Activated CD8-positive, alpha-beta memory T cell treated with anti-CD3 and anti-CD28 coated beads for 4 hours (primary cell): ENCODE results near the gene DOCK8.
A peak's percentile ranks its signal among the peaks of the same experiment; 100 is the strongest.

Experiments used
- DNase-seq, 2 donors: peaks; one replicate each; pipeline ENCODE4 v3.0.0-alpha.2; 2020; ENCODE audit warnings: low read depth in 2 of 2

DOCK8 gene

DNA sequence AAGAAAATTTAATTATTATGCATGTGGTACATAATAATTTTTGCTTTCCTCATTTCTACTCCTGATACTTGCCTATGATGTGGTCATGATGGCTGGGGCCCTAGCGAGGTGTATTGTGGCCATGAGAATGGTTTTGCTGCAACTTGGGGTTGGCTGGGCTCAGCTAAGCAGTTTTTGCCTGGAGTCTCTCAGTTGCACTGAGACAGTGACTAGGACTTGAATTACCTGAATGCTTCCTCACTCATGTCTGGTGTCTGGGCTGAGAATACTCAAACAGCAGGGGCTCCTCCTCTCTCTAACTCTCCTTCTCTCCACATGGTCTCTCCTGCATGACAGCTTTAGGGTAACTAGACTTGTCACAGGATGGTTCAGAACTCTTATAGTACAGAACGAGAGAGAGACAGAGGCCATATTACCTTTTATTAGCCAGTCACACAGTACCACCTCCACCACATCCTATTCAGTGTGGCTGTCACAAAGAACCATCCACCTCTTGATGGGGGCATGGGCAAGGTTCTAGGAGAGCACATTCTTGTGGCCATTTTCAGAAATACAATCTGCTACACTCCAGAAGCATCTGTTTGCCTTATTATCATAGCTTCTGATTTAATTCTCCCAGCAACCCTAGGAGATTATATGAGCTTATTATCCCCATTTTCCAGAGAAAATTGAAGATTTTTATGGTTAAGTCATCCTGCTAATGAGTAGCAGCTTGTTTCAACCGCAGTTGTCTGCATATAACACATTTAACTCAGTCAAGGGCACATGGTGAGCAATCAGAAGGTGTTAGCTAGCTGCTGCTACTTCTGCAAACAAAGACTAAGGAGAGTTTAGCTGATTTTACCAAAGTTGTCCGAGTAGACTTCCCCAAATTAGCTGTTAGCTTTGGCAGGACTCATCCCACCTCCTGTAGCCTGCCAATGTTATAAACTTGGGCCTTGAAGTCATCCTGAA, 245.1 kb downstream of the DOCK8 start:
- no peak for DNase-seq

DNA sequence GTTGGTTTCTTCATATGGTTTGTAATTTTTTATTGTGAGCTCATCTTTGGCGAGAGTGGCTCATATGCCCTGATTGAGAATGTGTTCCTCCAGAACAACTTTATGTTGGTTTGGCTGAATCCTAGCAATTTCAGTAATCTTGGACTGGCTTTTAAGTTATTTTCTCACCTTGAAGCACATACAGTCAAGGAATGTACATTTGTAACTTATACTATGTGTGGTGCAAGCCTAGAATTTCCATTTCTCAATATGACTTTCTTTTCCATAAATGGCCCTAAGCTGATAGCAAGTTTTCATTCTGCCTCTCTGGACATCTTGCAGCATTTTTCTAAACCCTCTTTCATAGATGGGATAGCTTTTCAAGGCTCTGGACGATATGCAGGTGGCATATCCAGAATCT, 247.5 kb downstream of the DOCK8 start:
- no peak for DNase-seq

DNA sequence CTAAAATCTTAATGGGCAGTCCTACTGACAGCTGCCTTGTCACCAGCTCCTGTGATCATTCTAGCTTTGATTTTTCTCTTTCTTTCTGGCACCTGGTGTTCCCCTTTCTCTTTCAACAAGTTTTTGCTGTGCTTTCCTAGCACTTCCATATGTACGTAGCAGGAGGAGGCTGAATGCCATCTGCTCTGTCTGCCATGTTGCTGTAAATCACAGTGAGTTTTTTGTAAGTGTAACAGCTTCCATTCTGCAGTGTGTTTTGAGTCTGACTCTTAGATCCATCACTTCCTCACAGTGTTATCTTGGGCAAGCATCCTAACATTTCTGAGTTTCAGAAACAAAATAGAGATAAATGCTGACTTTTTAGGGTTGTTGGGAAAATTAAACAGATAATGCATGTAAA, 247.9 kb downstream of the DOCK8 start:
- no peak for DNase-seq

DNA sequence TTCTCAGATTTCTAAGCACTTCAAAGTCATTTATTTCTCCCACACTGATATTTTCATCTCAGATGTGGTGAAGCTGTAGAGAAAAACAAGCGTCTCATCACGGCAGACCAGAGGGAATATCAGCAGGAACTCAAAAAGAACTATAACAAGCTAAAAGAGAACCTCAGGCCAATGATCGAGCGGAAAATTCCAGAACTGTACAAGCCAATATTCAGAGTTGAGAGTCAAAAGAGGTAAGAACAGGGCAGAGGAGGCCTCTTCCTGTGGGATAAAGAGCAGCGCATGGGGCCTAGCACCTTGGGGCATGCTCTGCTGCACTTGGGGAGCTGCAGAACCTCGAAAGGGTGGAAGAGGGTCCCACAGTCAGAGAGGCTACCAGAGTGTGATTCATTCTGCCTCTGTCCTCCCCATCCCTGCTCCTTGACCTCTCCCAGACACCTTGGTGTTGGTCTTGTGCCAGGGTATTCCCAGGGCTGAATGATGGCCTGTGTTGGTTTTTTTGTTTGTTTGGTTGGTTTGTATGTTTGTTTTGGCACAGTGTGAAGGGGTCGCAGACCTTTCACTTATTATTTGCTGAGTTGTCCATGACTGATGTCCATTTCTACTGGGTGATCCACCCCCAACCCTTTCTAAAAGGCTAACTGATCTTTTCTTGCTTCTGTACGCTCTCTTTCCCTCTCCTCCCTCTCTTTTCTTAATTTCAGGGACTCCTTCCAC, 248.9 kb downstream of the DOCK8 start:
- DNase-seq, result no peak

DNA sequence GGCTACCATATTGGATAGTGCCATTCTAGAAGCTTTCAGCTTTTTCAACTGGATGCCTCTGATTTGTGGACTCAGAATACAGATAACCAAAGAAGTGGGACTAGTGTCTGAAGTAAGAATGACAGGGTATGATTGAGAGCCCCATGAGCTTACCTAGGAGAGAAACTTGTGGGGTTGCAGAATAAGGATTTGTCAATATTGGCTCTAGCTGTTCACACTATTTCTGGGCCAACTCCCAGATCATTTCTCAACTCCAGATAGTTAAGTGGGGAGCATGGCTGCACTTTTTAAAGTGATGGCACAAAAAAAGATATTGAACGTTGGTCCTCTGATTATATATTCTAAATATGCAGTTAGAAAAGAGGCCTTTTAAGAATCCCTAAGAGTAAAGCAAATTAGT, 252.1 kb downstream of the DOCK8 start:
- DNase-seq, result no peak

DNA sequence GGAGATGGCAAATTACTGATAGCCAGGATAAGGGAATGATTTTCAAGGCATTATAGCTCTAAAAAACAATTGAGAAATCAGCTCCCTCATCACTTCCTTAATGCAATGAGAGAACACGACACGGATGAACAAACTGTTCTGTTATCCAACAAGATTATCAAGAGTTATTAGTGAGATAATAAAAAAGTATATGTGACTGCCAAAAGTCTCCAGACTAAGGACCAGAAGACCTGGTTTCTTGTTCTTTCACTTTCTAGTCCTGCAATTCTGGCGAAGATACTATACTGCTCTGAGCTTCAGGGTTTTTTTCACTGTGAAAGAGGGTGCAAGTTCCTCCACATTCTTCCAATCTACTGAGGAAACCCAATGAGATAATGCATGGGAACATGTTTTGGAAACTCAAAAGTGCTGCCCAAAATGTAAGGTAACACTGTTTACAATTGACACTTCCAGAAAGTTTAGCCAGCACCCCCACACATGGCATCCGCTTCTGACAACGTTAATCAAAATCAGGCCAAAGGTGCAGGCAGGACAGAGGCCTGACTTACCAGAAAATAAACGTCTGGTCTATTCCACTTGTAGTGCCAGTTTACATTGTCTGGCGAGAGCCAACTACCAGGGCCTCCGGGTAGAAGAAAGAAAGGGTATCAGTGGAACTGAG, 254.2 kb downstream of the DOCK8 start:
- DNase-seq, result no peak

DNA sequence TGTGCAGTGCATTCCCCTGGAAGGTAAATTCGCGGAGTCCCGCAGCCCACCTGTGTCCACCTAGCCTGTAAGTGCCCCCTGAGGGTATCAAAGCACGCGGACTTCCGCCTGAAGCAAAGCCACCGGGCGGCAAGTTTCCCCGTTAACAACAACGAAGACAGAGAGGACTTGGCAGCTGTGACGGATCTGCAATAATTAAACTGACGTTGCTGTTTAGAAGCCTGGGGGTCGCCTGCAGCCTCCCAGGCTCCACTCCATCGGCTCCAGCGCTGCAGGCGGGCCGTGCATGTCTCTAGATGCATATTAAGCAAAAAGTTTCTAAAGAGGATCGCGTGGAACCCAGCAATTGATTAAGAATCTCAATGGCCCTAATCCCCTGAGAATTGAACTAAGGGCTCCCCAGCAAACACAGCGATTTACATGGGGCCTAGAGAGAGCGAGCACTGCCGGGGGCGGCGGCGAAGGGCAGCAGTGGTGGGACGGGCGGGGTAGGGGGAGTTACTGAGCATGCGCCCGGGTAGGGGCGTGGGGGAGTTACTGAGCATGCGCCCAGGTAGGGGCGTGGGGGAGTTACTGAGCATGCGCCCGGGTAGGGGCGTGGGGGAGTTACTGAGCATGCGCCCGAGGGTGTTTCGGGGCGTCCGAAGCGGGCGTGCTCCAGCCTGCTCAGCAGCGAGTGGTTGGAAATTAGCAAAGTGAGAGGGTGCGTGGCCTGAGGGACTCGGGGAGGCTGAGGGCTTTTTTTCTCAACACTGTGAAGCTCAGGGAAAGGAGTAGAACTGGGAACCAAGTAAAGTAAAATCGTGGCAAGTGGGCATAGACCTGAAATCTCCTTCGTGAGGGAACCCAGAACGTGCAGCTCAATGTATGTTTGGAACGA, 255.2 kb downstream of the DOCK8 start:
- DNase-seq, result peak; percentile 76 to 92

DNA sequence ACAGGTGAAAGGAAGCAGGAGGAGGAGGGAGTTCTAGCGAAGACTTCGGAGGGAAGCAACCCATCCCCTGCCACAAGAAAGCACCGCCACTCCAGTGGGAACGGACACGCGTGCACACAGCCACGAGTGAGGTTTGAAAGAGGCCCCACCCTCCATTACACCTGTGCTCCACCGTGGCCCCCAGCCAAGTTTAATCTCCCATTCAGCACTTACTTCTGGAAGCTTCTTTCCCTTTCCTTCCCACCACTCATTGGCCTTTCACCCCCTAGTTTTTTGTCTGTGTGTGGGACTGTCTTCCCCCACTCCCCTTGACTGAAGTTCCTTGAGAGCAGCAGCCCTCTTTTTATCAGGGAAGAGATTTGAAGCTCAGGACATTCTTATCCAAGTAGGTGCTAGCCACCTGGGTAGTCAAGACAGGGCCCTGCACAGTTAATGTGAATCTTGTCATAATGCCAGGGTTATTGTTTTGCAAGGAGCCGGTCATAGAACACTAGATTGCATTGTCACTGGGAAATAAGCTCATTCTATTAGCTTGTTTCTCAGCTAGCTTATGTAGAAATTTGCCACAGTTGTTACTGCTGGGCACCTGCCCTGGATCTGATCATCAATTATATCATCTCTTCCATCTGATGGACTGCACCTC, 256.0 kb downstream of the DOCK8 start:
- DNase-seq, result no peak

DNA sequence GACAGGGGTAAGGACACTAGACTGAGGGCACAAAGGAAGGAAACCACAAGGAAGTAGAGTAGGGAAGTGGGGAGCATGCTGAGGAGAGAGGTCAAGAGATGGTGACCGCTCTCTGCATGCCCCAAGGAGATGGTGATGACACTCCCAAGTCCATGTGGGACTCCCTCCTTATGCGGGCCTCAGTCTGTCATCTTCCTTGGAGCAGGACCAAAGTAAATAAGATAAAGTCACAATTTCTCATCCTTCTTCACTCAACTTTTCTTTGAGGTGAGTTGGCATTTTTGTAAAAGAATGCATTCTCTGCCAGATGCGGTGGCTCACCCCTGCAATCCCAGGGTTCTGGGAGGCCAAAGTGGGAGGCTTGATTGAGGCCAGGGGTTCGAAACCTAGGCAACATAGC, 256.7 kb downstream of the DOCK8 start:
- DNase-seq, result no peak

DNA sequence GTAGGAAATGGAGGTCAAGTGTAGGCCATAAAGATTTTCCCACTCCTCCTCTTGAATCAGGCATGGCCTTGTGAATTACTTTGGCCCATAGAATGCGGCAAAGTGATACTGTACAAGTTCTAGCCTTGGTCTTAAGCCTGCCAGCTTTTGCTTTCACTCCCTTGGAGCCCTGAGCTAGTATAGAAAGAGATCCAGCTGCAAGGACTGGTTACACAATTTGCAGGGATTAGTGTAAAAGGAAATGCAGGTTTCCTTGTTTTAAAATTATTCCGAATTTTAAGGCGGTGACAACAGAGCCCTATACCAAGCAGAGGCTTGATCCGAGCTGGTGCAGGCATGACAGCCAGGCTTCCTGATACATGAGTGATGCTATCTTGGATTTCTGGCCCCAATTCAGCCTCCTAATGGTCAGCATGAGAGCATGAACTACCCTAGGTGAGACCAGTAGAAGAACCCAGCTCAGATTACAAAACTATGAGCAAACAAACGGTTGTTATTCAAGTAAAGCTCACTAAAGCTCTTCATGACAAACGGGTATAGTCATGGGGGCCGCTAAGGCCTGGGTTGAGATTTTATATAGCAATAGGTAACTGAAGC, 257.9 kb downstream of the DOCK8 start:
- no peak for DNase-seq

DNA sequence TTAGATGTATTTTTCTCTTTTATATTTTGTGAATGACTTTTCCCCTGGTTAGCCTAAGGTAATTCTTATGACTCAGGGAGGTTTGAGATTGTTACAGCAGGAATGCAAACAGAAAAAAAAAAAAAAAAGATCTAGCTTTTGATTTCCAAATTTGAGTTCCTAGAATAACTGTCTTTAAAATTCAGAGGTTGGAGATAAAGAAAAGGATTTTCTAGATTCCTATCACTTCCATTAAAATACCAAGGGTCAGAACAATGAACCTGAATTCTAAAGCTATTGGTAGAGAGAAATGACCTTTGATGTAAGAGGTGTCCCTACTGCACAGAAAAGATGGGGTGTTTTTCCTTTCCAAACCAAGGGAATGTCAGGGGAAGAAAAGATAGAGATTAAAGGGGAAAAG, 262.5 kb downstream of the DOCK8 start:
- DNase-seq, result no peak

DNA sequence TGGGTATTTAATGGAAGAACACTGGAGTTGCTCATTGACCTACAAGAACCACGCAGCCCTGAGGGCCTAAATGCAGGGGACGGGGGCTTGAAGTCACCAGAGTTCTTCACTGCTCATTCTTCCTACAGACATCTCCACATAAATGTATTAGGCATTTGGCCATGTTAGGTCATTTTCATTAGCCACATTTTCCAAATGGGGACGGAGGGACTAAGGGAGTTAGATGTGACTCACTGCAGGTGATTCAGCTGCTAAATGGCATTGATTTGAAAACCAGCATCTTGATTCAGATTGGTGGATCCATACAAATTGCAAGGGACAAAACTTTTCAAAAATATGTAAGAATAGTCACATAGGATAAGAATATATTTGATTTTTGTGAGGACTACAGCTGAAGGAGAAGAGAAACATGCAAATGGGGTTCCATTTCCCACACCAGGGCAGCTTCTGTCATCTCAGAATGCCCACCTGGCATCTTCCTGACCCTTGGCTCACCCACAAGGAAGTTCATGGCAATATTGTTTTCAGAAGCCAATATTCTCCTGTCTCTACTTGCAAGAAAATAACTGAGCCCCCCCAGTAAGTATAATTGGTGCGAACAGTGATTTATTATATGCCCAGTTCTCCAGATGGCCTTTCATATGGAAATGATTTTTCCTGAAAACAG, 264.8 kb downstream of the DOCK8 start:
- DNase-seq, result no peak

DNA sequence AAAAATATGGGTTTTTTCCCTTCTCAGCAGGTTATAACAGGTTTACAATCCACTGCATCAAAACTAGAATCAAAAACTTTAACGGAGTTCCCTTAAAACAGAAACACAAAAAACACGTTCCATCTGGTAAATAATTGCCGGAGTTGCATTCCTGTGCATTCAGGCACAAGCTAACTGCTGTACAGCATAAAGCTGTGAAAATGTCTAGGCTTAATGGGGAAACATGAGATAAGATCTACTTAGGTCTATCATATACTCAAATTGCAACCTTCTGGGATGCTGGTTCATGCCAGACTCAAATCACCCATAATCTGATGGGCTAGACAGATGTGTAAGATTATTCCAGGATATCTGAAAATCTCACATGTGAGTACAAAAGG, 265.3 kb downstream of the DOCK8 start:
- DNase-seq, result no peak

DNA sequence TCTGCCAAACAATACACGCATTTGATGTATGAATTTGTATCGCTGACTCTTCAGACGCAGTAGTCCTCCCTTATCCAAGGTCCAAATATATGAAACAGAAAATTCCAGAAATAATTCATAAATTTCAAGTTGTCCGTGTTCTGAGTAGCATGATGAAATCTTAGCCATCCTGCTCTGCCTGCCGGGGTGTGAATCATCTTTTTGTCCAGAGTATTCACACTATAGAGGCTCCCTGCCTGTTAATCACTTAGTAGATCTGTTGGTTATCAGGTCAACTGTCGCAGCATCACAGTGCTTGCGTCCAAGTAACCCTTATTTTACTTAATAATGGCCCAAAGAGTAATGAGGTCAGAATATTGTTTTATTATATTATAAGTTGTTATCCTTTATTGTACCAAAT, 268.1 kb downstream of the DOCK8 start:
- DNase-seq, result no peak

DNA sequence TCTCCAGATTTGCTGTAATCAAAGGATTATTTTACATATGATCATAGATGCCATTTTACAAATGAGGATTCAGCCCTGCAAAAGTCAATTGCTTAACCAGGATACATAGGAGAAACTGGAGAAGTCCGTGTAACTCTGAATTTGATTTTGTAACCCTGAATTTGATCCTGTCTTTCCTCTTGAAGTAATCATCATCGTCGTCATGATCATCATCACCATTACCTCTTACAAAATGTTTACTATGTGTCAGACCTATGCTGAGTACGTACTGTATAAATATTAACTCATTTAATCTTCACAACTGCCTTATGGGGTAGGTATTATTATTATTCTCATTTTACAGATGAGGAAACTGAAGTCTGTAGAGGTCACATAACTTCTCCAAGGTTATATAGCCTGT, 271.5 kb downstream of the DOCK8 start:
- DNase-seq, result no peak

DNA sequence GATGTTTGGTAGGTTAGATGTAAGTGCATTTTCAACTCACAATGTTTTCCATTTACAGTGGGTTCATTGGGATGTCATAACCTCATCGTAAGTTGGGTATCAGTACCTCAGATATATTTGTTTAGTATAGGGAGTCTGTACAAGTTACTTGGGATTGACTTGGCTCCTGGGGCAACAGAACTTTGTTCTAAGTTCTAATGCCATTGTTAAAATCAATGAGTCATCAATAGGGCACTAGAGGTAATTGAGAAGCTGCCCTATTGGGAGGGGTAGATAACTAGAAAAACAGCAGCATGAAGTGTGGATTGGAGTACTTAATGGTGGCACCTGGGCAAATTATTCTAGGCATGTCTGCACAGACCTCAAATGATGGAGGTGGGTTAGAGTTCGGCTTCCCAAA, 272.8 kb downstream of the DOCK8 start:
- DNase-seq, result no peak

DNA sequence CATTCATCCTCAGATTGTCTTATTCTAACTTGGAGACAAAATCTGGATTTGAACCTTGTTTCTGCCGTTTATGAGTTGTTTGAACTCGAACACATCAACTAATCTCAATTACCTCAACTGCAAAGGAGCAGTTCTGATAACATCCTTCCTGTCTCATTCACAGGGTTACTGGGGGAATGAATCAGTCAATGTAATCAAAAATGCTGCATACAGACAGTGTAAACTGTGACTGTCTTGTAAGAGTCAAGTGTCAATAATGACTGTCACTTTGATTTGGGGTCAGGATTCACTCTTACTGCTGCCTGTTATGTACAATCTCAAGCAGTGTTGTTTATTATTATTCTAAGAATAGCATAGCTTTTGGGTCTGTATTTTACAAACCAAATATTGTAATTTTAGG, 273.8 kb downstream of the DOCK8 start:
- DNase-seq, result no peak

DNA sequence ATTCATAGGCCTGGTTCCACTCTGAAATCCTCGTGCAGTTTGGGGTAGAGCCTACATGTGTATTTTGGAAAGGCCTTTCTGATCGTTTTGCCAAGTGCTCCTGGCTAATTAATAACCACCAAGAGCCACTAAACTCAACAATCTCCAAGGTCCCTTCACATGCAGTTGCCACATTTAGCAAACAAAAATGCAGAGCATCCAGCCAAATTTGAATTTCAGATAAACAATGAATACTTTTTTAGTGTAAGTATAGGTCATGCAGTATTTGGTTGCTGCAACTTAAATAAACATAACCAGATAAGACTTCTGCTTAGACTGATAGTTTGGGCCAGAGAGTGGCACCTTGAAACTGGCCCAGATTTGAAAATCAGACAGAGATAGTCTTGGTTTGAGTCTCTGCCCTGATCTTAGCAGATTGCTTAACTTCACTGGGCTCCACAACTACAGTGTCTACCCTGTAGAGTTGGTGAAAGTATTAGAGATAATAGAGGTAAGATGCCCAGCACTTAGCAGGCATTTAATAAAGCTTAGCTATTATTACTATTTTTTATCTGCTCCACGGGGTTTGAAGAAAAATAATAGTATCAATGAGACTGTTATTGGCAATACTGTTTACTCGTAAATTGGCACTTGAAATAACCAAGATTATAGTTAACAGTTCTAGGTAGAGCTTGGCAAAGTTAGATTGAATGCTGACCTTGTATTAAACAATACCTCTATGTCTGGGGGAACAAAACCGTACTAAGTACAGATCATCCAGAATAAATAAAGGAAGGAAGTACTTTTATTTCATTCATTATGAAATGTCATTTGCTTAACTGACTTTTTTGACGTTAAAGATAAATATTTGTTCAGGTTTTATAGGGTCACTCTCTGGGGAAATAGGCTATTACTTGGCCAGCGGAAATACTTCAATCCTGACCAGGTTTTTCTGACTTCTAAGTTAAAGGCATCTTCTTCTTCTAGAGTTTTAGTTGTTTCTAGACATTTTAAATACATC, 274.8 kb downstream of the DOCK8 start:
- no peak for DNase-seq

DNA sequence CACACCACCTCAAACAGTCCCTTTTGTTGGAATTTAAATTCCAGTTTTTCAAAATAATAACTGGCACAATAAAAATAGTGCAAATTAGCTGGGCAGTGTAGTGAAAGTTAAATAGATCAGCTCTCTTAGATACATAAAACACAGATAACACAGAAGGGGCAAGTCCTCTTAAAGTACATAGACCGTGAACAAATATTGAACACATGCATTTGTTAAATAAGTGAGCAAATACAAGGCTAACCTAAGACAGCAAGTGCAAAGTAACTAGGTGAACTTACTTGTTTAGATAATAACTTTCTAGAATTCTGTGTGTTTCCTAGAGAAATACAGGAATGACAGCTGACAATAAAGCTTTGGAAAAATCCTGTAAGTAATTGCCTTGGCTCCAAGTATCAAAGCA, 280.1 kb downstream of the DOCK8 start:
- no peak for DNase-seq
